Panc1 (cell line): ENCODE measurements around the gene LPIN3. TPM values are rescaled to one million over a fixed set of nuclear protein-coding genes. Genes with fewer than 3 reads are reported as not detected.

ENCODE experiments used
- ATAC-seq: fragments of 200-7000 bp; cut with Tn5 transposase; 2 replicates; pipeline ENCODE4 v1.9.1; 2020; ENCODE audit warnings: mild to moderate bottlenecking, moderate library complexity
- BruUV-seq: library from RNA; stranded (reverse); fragments of 400-500 nt; replicated peaks from 2 replicates; lab custom pipeline; 2021; lab: Mats Ljungman, UMichigan
- CTCF ChIA-PET: fragments of 300-600 bp; sonication (Branson Sonifier 250); formaldehyde crosslinking; loops from one replicate; lab custom pipeline; 2022; ENCODE audit warnings: antibody characterized with exemption; lab: Charles Lee
- POLR2A ChIA-PET: fragments of 300-600 bp; sonication (Branson Sonifier 250); formaldehyde crosslinking; loops from one replicate; lab custom pipeline; 2022; ENCODE audit warnings: antibody characterized with exemption; lab: Charles Lee
- DNase-seq: peaks from one replicate; pipeline ENCODE4 v3.0.0-alpha.2; 2010; ENCODE audit warnings: low read depth, low spot score
- H3K27ac ChIP-seq: 2 replicates; pipeline ENCODE4 v1.5.1; 2011; ENCODE audit warnings: mild to moderate bottlenecking, low read length, inconsistent platforms
- H3K27me3 ChIP-seq: fragments of 200-500 bp; sonication (Bioruptor generic); 2 replicates; pipeline ENCODE4 v1.6.0; 2014; ENCODE audit warnings: low read length, inconsistent platforms; ENCODE audit not compliant: control insufficient read depth, insufficient read depth
- H3K36me3 ChIP-seq: fragments of 200-500 bp; sonication (Bioruptor generic); 2 replicates; pipeline ENCODE4 v1.5.1; 2014; ENCODE audit warnings: inconsistent platforms, mild to moderate bottlenecking, low read length, moderate library complexity; ENCODE audit not compliant: control insufficient read depth, insufficient read depth
- H3K4me1 ChIP-seq: 2 replicates; pipeline ENCODE4 v1.5.1; 2011; ENCODE audit warnings: inconsistent platforms, mild to moderate bottlenecking, low read length, moderate library complexity; ENCODE audit not compliant: control insufficient read depth, insufficient read depth
- H3K4me3 ChIP-seq, 2 experiments: 2 replicates each; pipeline ENCODE4 v1.5.1; 2011 to 2012; ENCODE audit warnings: low read depth in 2 of 2, low read length in 2 of 2, mild to moderate bottlenecking in 2 of 2, inconsistent platforms in 1 of 2, moderate library complexity in 1 of 2
- H3K9me3 ChIP-seq: fragments of 200-500 bp; sonication (Bioruptor generic); 2 replicates; pipeline ENCODE4 v1.5.1; 2014; ENCODE audit warnings: low read depth, mild to moderate bottlenecking, inconsistent platforms, low read length, moderate library complexity; ENCODE audit not compliant: control insufficient read depth, insufficient read depth
- CTCF ChIP-seq: fragments of 450-650 bp; IDR thresholded peaks from 2 replicates; pipeline ENCODE4 v1.5.1; 2017; ENCODE audit warnings: mild to moderate bottlenecking
- POLR2AphosphoS5 ChIP-seq: IDR thresholded peaks from 2 replicates; pipeline ENCODE4 v1.6.1; 2012; ENCODE audit warnings: mild to moderate bottlenecking, low read depth, low read length, moderate library complexity
- REST ChIP-seq, 2 experiments: IDR thresholded peaks; 2 replicates each; pipeline ENCODE4 v1.6.1; 2011 to 2012; ENCODE audit warnings: low read depth in 2 of 2, control low read depth in 1 of 2, low read length in 1 of 2, mild to moderate bottlenecking in 1 of 2, moderate library complexity in 1 of 2; ENCODE audit not compliant: insufficient read depth in 1 of 2
- SIN3A ChIP-seq: IDR thresholded peaks from 2 replicates; pipeline ENCODE4 v1.6.1; 2012; ENCODE audit warnings: low read depth, mild to moderate bottlenecking, low read length, moderate library complexity, borderline replicate concordance; ENCODE audit not compliant: insufficient read depth
- TCF7L2 ChIP-seq: IDR thresholded peaks from 2 replicates; pipeline ENCODE4 v1.6.1; 2011; ENCODE audit warnings: mild to moderate bottlenecking, low read depth, low read length, inconsistent platforms
- in situ Hi-C: cut with HindIII; loops from 2 replicates; pipeline ENCODE4 v1.10.0; 2016; ENCODE audit warnings: low sequenced_read_pairs, low pct_unique_long_range_greater_than_20kb
- intact Hi-C: fragments of 100-400 bp; cut with micrococcal nuclease; formaldehyde crosslinking; loops from one replicate; pipeline ENCODE4 v1.10.0; 2022; ENCODE audit not compliant: unreplicated experiment
- total RNA-seq: library from RNA; stranded (reverse); gene quantifications from one replicate; pipeline ENCODE4 v1.2.1, GENCODE V29; 2021; ENCODE audit not compliant: unreplicated experiment

LPIN3 gene
- total RNA-seq, 1 experiment from 2014 or later = 21.0 TPM

GRCh38 chr20:41373931-41374920 is 33.6 kb downstream of the LPIN3 start:
- no peak for TF ChIP-seq POLR2AphosphoS5
- no peak for TF ChIP-seq SIN3A
- Histone ChIP-seq H3K4me1 (no peaks in the 10 kb centered on the region), H3K9me3 (no peaks in the 10 kb centered on the region), H3K4me3 (no peak overlapping the region), H3K36me3 (no peaks in the 10 kb centered on the region), H3K27ac (no peak overlapping the region), H3K27me3 (no peaks in the 10 kb centered on the region)
- no peak for DNase-seq
- no TSS peak for BruUV-seq
- intact Hi-C loops (no loop called here), in situ Hi-C loops (no loop called here)
- POLR2A ChIA-PET = no interaction called here
- CTCF ChIA-PET = no interaction called here
- ATAC-seq = no peak

GRCh38 chr20:41375846-41376245 is 35.2 kb downstream of the LPIN3 start:
- Histone ChIP-seq H3K9me3 (no peaks in the 10 kb centered on the region), H3K27me3 (peaks cover 6% of the 10 kb centered on the region; the same call in 1 of the 2 replicates), H3K4me1 (no peaks in the 10 kb centered on the region), H3K4me3 (no peak overlapping the region), H3K27ac (no peak overlapping the region), H3K36me3 (no peaks in the 10 kb centered on the region)
- ChIA-PET CTCF (no interaction called here), POLR2A (no interaction called here)
- DNase-seq (no peak), ATAC-seq (no peak)
- intact Hi-C loops = no loop called here
- no peak for TF ChIP-seq SIN3A
- TF ChIP-seq CTCF = no peak
- no peak for TF ChIP-seq POLR2AphosphoS5
- no peak for TF ChIP-seq REST (IDR thresholded peaks at IDR 0.05; ENCODE audit: insufficient read depth in 1 of 2, low read depth in 2 of 2, low read length in 1 of 2)
- no peak for TF ChIP-seq TCF7L2
- in situ Hi-C loops = no loop called here
- no TSS peak for BruUV-seq

- TF ChIP-seq CTCF = no peak
- no peak for TF ChIP-seq TCF7L2
- no peak for TF ChIP-seq SIN3A
- TF ChIP-seq POLR2AphosphoS5 = no peak
- no peak for TF ChIP-seq REST (IDR thresholded peaks at IDR 0.05; ENCODE audit: insufficient read depth in 1 of 2, low read depth in 2 of 2, low read length in 1 of 2)
Measured at GRCh38 chr20:41376349-41376748, 35.7 kb downstream of the LPIN3 start.

More at GRCh38 chr20:41376349-41376748, 35.7 kb downstream of the LPIN3 start:
- intact Hi-C loops (no loop called here), in situ Hi-C loops (no loop called here)
- no TSS peak for BruUV-seq
- H3K4me1 ChIP-seq = no peaks in the 10 kb centered on the region
- ChIA-PET CTCF (no interaction called here), POLR2A (no interaction called here)
- H3K9me3 ChIP-seq = no peaks in the 10 kb centered on the region
- no peak overlapping the region for H3K27ac ChIP-seq
- no peaks in the 10 kb centered on the region for H3K36me3 ChIP-seq
- ATAC-seq (no peak), DNase-seq (no peak)
- peaks cover 6% of the 10 kb centered on the region; the same call in 1 of the 2 replicates for H3K27me3 ChIP-seq
- no peak overlapping the region for H3K4me3 ChIP-seq
